ENCODE results near the gene CMIP. TPM values are rescaled to one million over a fixed set of nuclear protein-coding genes. Genes with fewer than 3 reads are reported as not detected.

Gene CMIP
- total RNA-seq, 1 experiment from 2014 or later, result 9.5 TPM

GRCh38 chr16:81617021-81617346 lies 172.4 kb downstream of the CMIP start:
- DNase-seq (ENCODE audit: low read depth), result no peak

DNA sequence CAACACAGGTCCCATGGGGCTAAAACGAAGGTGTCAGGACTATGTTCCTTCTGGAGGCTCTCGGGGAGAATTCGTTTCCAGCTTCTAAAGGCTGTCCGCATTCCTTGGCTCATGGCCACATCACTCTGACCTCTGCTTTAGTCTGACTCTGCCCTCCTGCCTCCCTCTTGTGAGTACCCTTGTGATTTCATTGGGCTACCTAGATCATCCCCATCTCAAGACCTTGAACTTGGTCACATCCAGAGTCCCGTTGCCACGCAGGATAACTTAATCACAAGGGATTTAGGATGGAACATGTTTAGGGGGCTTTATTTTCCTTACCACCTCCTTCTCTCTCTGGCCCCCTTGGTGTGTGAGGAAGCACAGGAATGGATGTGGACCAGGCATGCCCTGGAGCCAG lies 173.6 kb downstream of the CMIP start:
- DNase-seq (ENCODE audit: low read depth), result no peak

GRCh38 chr16:81618661-81619060 lies 174.1 kb downstream of the CMIP start:
- DNase-seq (ENCODE audit: low read depth), result no peak

- no peak for DNase-seq (ENCODE audit: low read depth)
Observed at GRCh38 chr16:81620029-81620428, 175.4 kb downstream of the CMIP start.

GRCh38 chr16:81620796-81621195 lies 176.2 kb downstream of the CMIP start:
- DNase-seq (ENCODE audit: low read depth), result no peak

DNA sequence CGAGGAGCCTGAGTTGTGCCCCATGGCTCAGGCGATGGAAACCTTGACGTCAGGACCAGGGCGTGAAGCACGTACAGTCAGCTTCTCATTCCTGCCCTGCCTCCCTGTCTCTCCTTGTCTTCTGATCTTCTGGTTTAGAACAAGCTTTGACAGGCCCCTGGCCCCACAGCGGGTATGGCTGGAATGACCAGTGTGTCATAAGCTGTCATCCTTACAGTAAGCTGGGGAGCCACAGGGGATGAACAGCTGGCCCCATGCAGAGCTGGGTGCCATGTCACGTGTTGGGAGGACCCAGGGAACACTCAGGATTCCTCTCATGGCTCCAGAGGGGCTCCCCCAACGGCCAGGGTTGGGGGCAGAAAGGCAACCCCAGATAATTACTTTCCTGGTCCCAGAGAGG lies 176.9 kb downstream of the CMIP start:
- no peak for DNase-seq (ENCODE audit: low read depth)

DNA sequence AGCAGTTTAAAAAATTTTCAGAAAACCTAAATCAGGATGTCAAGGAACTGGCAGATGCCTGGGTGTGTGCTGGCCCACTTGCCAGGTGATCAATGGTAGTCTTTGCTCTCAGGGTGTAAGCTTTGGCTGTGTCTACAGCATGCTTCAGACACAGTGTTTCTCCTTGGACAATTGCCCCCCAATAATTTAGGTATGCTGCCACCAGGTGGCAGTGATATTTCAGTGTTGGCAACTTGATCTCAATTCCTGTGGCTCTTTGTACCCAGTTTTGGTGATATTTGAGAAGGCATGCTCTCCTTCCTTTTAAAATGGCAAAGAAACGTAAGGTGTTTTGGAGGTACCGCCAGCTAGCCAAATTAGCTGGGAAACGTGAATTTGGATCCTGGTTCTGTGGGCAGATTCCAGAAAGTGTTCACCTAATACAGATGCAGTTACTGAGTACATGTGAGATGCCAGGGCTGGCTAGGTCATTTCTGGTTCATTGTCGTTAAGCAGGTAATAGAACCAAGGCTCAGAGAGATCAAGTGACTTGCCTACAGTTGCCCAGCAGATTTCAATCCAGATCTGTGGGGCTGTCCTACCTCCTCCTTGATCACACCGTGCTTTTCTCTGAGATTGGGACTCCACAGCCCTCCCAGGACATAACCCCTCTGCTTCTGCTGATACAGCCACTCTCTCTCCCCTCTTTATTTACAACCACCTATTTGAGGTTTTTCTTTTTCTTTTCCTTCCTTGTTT lies 178.9 kb downstream of the CMIP start:
- DNase-seq (ENCODE audit: low read depth), result peak; percentile 46

- DNase-seq (ENCODE audit: low read depth), result no peak
Observed at GRCh38 chr16:81624403-81624759, 179.8 kb downstream of the CMIP start.

DNA sequence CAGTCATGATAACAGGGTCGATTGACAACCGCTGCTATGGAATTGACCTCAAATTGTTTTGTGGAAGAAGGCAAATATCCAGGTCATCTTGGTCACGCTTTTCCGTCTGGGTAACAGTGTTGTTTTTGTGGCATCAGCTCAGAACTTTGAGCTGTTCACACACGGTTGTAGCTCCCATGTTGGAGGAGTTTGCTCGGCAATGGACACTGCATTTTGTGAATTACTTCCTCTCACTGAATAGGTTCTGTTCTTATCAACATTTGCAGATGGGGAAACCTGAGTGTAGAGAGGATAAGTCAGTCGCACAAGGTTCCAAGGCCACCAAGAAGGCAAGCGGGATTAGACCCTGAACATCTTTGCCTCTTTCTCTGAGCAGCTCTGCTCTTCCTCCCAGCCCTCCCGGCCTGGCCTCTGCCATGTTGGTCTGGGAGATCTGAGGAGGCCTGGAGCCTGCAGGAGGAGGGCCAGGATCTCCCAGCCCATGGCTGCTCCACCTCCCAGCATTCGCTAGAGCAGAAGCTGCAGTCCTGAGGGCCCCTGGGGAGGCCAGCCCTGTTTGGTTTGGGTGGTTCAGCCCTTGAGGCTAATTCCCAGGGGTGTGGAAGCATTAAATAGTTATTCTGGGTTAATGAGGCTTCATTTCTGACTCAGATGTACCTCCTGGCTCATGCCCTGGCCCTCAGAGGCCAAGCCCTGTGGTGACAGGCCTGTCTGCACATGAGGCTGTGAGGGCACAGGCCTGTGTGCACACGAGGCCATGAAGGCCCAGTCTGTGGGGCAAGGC lies 180.3 kb downstream of the CMIP start:
- DNase-seq (ENCODE audit: low read depth), result no peak

DNA sequence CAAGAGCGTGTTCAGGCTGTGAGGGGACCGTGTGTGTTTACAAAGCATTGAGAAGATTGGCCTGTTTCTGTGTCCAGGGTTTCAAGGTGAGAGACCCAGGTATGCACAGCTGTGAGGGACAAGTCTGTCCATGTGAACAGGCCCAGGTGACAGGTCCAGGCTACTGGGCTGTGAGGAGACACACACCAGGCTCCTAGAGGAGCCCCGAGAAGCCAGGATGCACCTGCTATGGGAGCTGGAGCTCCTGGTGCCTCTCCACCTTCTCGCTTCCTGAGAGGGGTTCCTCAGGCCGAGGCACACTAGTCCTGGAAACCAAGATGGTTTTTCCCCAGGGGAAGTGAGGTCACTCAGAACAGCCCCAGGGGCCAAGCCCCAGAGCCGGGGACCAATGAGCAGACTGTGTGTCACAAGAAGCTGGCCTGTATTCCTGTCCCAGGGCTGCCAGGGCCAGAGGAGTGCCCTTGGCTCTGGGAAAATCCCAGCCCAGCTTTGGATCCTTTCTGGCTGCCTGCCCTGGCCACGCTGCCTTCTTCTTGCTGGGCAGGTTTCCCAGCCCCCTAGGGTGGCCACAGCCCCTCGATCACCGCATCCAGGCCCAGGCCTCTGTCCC lies 181.0 kb downstream of the CMIP start:
- DNase-seq (ENCODE audit: low read depth), result peak; percentile 60

DNA sequence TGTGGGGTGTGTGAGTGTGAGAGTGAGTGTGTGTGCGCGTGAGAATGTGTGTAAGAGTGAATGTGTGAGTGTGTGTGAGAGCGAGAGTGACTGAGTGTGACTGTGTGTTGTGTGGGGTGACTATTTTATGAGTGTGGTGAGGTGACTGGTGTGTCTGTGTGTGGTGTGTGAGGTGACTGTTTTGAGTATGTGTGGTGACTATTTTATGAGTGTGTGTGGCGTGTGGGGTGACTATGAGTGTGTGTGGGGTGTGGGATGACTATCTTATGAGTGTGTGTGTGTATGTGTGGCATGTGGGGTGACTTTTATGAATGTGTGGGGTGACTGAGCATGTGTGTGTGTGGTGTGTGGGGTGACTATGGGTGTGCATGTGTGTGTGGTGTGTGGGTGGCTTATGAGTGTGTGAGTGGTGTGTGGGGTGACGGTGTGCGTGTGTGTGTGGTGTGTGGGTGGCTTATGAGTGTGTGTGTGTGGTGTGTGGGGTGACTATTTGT lies 181.6 kb downstream of the CMIP start:
- DNase-seq (ENCODE audit: low read depth), result peak; percentile 28

GRCh38 chr16:81627024-81627423 lies 182.4 kb downstream of the CMIP start:
- DNase-seq (ENCODE audit: low read depth), result peak; percentile 17

- DNase-seq (ENCODE audit: low read depth), result no peak
Observed at GRCh38 chr16:81627729-81628244, 183.2 kb downstream of the CMIP start.

- no peak for DNase-seq (ENCODE audit: low read depth)
Observed at GRCh38 chr16:81629034-81629802, 184.6 kb downstream of the CMIP start.

GRCh38 chr16:81629896-81630634 lies 185.5 kb downstream of the CMIP start:
- no peak for DNase-seq (ENCODE audit: low read depth)

GRCh38 chr16:81630635-81631031 lies 186.0 kb downstream of the CMIP start:
- no peak for DNase-seq (ENCODE audit: low read depth)

- DNase-seq (ENCODE audit: low read depth), result peak; percentile 92
Observed at GRCh38 chr16:81632392-81633146, 188.0 kb downstream of the CMIP start.

DNA sequence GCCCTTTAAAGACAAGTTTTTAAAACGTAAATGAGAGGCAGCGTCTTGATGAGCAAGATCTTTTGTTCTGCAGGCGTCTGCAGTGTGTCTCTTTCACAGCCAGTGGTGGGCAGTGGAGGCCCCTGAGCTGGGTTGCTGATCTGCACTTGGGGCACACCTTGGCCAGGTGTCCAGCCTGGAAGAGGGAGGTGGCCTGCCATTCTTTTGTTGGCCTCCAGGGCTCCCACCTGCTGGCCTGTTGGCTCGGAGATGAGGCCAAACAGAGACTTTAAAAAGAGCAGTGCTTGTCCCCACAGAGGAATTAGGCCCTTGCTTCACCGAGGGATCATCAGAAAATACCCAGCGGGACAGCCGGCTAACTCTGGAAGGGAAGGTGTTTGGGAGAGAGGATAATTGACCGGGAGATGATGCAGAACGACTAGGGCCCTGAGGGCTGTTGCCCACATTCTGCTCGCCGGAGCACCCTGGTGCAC lies 188.6 kb downstream of the CMIP start:
- no peak for DNase-seq (ENCODE audit: low read depth)

DNA sequence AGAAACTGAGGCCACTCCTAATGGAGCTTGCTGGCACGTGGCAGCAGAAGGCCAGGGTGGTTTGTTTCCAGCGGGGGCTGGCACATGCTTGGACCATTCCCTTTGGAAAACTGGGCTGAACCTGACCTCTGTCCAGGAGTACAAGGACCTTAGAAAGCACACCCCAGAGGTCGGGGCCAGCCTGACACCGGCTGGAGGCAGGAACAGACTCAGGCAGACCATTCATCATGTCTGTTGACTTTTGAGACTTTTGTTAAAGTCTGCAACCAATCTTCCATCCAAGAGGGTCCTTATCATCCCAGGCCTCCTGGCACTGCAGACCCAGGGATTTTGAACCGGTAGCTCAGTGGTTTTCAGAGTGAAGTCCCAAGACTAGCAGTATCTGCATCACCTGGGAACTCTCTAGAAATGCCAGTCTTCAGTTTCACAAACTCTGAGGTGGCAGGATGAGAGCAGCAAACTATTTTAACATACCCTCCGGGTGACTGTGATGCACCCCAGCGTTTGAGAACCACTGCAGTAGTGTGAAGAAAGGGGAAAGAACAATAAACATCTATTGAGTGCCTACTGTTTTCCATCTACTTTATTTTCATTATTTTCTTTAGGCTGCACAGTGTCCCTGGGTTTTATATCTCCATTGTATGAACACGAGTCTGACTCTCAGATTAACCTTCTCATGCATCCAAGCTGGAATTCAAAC lies 189.2 kb downstream of the CMIP start:
- DNase-seq (ENCODE audit: low read depth), result no peak
